GM04503 (cell line): ENCODE data around the gene GFOD2.

Experiments
- DNase-seq: peaks from one replicate; pipeline ENCODE4 v3.0.0-alpha.2; 2012; ENCODE audit warnings: low read depth

Gene GFOD2

DNA sequence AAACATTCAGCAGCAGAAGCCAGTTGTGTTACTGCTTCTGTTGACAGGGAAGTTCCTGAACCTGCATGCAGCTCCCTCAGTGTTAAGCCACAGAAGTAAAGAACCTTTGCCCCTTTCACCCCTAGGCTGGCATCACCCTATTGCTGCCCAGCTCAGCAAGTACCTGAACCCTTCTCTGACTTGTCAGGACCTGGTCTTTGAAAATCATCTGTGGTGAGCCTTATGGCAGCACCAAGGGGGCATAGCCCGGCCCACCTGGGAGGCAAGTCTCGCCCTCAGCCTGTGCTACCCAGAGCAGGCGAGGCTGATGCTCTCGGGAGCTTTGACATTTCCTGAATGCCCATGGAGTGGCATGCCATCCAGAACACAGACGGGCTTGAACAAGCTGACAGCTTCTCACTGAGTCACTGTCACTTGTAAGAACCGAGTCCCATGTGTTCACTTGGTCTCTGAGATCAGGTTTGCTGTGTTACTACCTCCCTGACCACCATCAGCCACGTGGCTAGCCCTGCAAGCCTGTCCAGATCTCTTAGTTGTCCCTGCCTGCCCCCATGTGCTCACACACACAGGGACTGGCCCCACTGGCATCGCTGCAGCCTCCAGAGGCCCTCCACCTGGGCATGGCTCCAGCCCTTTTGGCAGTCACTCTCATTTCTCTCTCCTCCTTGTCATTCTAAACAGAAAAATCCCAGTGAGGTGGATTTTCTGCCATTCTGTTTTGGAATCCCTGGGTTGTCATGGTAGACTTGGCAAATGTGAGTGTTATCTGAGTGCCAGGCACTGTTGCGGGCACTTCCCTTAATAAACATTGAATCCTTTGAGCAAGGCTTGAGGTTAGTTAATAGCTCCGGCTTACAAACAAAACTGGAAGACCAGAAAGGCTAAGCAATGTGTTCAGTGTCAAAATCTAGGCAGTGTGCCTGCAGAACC, 77.1 kb downstream of the GFOD2 start:
- DNase-seq: no peak

DNA sequence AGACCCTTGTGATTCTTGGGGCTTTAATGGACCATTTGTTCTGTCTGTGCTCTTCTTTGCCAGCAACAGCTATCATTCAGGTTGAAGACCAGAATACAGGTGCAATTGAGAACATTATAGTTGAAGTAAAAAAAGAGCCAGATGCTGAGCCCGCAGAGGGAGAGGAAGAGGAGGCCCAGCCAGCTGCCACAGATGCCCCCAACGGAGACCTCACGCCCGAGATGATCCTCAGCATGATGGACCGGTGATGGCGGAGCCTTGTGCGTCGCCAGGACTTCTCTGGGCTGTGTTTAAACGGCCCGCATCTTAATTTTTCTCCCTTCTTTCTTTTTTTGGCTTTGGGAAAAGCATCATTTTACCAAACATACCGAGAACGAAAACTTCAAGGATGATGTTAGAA, 81.5 kb downstream of the GFOD2 start:
- DNase-seq: no peak

DNA sequence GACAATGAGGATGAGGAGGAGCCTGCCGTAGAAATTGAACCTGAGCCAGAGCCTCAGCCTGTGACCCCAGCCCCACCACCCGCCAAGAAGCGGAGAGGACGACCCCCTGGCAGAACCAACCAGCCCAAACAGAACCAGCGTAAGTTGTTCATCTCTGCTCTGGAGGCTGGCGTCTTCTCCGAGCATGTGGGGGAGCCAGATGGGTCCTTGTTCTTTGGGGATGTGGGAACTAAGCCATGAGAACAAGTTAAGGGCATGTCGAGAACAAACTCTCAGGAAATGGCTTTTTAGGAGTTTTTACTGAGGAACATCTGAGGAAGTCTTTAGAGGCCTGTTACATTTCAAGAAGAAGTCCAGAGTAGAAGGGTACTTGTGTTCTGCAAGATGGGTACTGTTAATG, 82.4 kb downstream of the GFOD2 start:
- no peak for DNase-seq

DNA sequence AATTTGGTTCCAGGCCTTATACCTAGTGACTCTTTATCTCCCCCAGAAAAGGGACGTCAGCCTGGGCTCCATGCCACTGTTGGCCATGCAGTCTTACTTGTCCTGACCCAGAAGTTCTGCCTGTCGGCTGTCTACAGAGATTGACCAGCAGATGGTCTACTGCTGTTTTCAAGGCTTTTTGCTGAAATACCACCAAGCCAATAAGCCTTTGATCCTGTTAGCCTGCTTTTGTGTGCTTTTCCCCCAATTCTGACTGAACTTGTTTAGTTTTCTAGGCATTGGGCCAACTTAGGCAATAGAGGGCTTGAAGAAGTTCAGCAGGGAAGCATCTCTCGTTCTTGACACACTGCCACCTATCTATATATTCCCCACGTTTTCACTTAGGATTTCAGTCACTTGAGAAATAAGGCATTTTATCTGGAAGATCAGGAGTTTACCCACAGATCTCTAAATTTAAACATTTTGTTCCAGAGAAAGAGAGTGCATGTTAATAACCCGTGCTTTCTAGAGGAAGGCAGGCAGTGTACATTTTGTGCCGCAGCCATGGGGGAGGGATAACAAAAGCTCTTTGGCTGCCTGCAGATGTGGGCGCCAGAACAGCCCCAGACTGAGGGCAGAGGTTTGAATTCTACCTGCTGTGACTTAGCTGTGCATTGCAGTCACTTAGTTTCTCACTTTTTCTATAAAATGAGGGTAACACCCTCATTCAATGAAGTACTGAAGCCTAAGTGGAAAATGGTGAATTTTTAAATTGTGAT, 86.5 kb downstream of the GFOD2 start:
- no peak for DNase-seq

DNA sequence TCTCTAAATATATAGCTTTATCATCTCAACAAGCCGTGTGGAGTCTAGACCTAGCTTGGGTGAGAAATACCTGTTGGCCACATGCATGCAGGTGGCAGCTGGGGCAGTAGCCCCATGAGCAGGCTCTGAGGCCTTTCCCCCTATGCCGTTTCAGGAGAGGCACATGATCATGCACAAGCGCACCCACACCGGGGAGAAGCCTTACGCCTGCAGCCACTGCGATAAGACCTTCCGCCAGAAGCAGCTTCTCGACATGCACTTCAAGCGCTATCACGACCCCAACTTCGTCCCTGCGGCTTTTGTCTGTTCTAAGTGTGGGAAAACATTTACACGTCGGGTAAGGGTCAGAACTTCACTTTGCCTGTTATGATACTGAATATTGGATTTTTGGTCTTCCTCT, 90.9 kb downstream of the GFOD2 start:
- no peak for DNase-seq
